ENCODE results near the gene BMP2K.
"Not testable (repeated sequence)": the region's sequence is repeated elsewhere in the genome, so short reads cannot be mapped to it uniquely, and the experiment has no call there.

BMP2K gene

DNA sequence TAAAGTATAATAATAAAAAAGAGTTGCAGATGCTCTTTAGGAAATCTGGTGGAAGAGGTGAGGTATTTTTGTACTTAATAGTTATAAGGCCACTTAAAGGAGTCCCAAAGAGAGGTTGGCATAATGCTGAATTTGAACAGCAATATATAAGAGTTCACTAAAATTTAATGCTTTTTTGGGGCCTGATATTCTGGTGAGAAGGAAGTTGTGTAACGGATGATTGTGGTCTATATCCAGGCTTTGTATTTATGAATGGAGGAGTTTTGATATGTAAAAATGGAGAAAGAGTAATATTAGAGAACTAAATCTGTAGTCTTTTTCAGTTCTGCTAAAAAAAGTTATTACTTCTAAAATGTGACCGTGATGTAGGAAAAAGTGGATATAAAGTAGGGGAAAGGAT lies 20.4 kb downstream of the BMP2K start:
- DNase-seq: no peak

DNA sequence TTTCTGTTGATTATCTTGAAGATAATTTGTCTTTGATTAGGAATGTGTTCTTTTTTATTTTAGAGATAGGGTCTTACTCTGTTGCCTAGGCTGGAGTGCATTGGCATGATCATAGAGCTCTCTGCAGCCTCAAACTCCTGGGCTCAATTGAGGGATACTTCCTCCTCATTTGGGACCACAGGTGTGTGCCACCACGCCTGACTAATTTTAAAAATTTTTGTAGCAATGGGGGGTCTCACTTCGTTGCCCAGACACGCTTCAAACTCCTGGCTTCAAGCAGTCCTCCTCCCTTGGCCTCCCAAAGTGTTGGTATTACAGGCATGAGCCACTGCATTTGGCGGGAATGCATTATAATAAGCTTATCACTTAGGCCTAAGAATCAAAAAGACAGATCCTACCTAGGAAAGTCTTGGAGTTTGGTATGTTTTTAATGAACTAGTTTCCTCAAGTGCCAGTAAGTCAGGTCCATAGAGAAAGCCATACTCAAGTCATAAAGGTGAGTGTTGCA lies 21.7 kb downstream of the BMP2K start:
- DNase-seq: no peak

DNA sequence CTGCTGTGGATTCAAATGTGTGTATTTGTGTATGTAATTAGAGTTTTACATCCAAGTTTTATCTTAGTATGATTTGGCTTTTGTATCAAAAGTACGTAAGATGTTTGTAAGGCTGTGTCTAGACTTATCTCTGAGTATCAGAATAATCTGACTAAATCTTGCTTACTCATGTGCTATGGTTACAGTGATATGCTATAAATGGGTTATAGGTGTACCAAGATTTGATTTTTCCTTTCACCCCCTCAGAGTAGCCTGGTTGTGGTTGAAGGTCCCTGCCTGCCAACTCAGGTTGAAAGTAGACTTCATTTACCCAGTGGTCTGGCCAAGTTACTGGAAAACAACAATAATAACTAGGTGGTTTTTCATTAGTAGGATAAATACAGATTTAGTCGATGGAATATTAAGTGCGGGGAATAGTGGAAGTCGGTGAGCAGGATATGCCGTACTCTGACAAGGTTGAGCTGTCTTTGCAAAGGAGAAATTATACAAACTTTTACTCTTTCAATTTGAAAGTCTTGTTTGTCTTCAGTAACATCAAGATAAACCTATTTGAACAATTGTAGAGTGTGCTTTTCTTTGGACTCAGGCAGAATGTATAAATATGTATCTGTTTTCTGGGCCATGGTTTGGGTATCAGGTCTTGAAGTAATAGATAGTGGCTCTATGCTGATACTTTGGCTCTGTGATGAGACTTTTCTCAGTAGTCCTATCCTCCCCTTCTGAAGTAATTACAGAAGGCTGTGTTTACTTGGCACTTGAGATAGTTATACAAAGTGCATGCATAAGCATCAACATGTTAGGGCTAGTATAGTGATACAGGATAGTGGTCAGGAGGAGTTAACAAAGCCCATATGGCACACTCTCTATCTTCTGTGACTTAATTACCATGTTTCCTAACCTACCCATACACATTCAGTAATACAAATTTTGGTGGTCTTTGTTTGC lies 23.7 kb downstream of the BMP2K start:
- DNase-seq: no peak

DNA sequence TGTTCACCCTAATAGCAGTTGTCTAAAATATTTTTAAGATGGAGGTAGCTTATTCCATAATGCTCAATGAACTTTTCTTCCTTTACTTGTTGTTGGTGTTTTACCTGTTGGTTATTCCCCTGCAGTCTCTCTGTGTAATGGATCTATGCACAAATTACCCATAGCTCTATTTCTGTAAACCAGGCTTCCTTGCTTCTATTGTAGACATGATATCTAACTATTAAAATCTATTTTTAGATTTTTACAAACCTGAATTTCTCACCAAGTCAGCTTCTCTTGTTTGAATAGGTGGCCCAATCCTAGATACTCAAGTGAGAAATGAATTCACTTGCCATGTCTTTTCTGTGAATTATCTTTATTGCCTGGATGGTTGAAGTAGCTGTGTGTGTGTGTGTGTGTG lies 24.8 kb downstream of the BMP2K start:
- no peak for DNase-seq

DNA sequence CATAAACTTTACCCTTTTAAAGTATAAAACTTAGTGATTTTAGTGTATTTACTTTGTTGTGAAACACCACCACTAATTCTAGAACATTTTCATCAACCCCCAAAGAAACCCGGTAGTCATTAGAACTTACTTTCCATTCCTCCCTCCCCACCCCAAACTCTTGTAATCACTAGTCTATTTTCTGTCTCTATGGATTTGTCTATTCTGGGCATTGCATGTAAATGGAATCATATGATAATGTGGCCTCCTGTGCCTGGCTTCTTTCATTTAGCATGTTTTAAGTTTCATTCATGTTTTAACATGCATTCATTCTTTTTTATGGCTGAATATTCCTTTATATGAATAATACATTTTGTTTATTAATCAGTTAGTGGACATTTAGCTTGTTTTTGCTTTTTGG lies 27.8 kb downstream of the BMP2K start:
- no peak for DNase-seq

DNA sequence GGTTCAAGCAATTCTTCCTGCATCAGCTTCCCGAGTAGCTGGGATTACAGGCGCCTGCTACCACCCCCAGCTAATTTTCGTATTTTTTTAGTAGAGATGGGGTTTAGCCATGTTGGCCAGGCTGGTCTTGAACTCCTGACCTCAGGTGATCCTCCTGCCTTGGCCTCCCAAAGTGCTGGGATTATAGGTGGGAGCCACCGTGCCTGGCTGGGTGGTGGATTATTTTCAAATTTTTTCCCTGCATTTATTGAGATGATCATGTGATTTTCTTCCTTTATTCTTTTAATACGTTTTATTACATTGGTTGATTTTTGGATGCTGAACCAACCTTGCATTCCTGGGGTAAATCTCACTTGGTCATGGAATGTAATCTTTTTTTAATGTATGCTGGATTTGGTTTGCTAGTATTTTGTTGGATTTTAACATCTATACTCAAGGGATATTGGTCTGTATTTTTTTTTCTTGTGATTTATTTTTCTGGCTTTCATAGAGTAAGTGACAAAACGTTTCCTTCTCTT lies 30.9 kb downstream of the BMP2K start:
- no peak for DNase-seq

DNA sequence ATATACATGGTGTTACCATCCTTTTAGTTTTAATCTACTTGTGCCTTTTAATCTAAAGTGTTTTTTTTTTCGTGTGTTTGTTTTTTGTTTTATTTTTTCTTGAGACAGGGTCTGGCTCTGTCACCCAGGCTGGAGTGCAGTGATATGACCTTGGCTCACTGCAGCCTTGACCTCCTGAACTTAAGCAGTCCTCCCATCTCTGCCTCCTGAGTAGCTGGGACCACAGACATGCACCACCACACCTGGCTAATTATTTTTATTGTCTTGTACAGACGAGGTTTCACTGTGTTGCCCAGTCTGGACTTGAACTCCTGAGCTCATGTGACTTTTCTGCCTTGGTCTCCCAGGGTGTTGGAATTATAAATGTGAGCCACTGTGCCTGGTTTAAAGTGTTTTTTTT lies 33.1 kb downstream of the BMP2K start:
- DNase-seq: no peak

DNA sequence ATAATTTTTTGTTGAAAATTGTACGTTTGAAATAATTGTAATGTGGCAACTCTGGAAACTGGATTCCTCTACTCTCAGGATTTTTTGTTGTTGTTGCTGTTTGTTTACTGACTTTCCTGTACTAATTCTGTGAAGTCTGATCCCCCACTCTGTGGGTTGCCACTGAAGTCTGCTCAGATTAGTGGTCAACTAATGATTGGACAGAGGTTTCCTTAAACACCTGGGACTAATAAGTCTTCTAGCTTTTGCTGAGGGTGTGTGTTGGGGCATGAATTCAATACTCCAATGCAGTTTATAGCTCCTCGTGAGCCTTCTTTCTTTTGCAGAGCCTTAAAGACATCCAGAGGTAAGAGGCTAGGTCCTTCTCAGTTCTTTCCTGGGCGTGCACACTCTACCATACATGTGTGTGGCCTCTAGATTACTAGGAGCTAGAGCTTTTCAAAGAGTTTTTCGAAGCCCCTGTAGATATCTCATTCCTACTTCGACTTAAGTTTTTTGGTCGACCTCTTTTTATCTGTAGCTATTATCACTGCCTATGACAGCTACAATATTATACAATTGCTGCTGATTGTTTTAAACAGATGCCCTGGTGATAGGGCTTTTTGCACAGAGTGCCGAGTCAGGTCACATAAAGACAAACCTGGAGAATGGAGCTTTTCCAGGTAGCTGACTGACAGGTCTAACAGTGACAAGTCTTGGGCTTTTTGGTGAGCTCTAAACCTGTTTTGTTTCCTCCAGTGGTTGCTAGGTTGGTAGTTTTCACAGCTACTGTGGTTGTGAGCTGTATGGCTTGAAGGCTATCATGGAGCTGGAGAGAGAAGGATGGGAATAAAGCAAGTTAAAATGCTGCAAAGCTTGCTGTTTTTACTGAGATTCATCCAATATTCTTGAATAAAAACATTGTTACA lies 34.0 kb downstream of the BMP2K start:
- no peak for DNase-seq

DNA sequence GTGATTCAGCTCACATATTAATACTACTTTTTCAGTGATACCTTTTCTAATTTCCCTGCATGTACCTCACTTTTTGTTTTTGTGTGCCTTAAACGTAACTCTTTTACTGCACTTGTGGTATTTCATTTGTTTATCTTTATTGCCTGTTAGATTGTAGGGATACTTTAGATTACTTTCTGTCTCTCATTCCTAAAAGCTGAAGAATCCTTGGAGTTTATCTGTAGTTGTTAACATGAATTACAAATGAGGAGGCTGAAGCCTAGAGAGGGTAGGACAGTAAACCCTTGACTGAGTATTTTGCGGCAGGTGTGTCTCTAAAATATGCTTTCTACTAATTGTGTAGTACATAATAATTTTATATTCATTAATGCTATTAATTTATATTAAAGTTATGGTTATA lies 34.9 kb downstream of the BMP2K start:
- DNase-seq: no peak

DNA sequence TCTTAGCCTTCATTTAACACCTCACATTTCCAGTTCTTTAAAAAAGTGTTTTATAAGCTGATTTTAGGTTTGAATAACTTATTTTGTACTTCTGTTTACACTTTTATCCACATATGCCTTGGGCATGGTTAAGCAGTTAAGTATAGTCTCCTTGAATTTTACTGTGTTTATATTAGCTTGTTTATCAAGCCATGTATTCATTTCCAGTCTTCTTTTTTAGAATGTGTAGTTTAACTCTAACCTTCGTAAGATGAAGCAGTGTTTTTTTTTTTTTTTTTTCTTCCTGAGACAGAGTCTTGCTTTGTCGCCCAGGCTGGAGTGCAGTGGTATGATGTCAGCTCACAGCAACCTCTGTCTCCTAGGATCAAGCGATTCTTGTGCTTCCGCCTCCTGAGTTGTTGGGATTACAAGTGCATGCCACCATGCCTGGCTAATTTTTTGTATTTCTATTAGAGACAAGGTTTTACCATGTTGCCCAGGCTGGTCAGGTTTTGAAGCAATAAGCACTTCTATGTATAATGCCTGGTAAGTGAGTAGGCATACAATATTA lies 42.5 kb downstream of the BMP2K start:
- DNase-seq: no peak

DNA sequence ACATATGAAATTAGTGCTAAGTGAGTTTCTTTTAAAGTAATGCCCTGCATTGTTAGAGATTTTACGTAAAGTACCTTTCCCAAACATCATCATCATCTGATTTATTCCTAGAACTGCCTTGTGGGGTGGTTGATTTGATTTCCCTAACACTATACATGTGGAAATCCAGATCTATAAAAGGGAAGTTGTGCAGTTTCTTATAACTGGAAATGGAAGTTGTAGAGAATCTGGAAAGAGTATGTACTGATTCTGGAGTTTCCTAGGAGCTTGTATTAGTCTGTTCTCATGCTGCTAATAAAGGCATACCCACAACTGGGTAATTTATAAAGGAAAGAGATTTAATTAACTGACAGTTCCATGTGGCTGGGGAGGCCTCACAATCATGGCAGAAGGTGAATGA lies 47.9 kb downstream of the BMP2K start:
- DNase-seq: no peak

DNA sequence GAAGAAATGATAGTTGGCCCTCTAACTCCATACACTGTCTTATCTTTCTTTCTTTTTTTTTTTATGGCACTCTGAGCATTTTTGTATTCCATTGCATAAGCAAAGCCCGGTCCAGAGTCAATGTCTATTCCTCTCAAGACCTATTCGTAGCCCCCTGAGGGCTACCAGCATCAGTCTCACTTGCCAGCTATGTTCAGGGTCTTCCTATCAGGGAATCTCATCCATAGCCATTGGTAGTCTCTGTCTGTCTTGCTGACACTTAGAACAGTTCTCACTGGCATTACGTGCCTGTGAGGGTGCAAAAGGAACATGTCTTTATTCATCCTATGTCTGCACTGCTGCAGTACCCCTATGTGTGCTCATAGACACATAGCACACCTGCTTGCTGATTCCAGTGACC lies 51.0 kb downstream of the BMP2K start:
- DNase-seq: no peak

DNA sequence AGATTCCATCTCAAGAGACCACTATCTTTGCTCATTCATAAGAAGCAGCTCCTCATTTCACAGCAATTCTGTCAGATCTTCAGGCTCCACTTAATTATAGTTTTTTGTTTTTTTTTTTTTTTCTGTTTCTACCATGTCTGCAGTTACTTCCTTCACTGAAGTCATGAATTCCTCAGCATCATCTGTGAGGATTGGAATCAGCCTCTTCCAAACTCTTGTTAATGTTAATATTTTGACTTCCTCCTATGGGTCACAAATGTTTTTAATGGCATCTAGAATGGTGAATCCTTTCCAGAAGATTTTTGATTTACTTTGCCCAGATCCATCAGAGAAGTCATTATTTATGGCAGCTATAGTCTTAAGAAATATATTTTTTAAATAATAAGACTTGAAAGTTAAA lies 53.1 kb downstream of the BMP2K start:
- DNase-seq: no peak

DNA sequence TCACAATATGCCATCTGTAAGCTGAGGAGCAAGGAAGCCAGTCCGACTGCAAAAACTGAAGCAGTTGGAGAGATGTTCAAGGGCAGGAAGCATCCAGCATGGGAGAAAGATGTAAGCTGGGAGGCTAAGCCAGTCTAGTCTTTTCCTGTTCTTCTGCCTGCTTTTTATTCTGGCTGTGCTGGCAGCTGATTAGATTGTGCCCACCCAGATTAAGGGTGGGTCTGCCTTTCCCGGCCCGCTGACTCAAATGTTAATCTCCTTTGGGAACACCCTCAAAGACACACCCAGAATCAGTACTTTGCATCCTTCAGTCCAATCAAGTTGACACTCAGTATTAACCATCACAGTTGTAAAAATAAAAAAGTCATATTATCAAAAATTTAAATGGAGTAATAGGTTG lies 63.5 kb downstream of the BMP2K start:
- DNase-seq: not testable (repeated sequence)

DNA sequence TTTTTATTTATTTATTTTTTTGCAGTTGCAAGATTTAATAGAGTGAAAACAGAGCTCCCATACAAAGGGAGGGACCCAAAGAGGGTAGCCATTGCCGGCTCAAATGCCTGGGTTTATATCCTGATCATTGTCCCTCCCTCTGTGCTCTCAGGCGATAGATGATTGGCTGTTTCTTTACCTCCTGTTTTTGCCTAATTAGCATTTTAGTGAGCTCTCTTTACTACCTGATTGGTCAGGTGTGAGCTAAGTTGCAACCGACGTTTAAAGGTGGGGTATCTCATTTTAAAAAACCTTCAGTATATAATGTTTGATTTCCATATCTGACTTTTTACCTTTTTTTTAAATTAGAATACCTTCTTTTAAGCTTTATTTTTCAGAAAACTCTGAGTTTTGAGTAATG lies 64.1 kb downstream of the BMP2K start:
- not testable (repeated sequence) for DNase-seq

DNA sequence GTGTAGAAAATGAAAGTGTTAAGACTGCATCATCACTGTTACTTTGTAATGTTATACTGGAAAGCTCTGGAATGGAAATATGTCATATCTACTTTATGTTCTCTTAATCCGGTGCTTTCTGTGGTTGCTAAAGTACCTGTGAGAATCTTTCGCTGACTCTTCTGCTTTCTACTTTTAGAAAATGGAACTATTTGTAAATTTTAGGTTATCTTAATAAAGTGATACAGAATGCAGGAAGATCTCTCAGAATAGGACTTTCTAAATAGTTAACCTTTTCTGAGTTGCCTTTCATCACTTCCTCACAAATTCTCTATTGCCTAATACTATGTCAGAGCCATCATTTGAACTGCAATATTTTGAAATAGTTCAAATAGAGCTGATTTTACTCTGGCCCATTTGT lies 69.3 kb downstream of the BMP2K start:
- DNase-seq: no peak

DNA sequence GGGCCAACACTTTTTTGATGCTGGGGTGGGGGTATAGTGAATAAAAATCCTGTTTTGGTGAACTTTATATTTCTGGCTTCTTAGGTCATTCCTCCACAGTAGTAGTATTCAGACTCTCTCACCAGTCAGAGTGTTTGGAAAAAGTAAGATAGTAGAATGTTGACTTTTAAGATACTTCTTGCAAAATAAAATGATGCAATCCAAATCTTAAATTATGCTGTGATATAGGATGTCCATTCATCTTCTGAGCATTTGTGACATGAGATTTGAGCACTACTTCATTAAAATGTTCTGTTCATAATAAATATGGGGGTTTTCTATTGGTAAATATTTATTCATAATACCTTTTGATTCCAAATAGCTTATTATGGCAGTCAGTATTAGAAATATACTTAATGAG lies 70.1 kb downstream of the BMP2K start:
- no peak for DNase-seq

DNA sequence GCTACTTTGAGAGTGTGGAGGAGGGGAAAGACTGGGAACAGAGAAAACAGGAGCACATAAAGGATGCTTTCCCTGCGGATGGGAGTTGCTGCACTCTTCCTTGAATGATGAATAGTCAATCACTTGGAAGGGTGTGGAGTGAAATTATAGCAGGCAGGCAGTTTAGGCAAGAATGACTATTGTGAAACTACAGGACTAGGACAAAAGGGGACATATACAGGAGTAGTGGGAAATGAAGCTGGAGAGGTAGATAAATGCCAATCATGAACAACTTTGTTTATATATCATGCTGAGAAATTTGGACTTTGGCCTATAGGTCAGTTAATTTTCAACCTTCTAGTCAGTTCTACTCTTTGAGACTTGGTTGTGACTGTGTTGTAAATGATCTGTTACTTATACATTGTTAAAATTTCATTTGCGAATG lies 86.2 kb downstream of the BMP2K start:
- DNase-seq: no peak

DNA sequence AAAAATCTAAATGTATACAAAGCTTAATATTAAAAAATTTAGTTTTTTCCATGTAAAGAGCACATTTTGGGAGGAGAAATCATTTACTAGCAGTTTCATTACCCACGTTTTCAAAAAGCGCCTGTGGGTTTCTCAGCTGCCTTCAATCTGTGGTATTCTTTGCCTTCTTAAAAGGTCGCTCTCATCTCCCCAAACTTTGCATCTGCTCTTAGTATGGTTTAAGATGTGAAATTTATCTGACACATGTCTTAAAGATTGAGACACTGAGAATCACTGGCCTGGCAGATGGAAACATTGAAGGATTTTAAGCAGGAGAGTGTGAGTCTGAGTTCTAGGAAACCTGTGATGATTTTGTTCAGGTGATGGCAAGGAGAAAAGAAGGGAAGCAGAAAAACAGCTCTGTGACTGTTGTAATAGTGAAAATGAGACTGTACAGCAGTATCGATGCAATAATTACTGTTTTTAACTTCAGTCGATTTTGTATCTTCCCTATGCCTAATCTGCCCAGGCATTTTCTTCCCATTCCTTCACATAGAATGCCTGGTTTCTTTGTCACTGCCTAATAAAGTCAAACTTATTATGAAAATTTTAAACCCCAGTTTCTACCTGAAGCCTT lies 87.2 kb downstream of the BMP2K start:
- no peak for DNase-seq

DNA sequence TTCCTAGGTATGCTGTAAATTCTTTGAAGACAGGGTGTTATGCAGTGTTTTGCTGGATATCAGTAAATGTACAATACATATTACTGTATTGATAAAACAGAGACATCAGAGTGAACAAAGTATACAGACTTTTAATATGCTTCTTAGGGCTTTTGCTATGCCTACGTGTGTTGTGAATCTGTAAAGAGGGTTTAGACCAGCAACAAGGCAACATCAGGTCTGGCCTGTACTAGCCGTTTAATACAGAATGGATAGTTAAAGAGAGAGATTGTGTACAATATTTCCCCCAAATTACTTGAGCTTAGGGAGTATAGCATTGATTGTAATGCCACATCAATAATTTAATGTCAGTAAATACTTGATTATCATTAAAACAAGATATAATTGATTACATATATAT lies 87.8 kb downstream of the BMP2K start:
- DNase-seq: no peak

DNA sequence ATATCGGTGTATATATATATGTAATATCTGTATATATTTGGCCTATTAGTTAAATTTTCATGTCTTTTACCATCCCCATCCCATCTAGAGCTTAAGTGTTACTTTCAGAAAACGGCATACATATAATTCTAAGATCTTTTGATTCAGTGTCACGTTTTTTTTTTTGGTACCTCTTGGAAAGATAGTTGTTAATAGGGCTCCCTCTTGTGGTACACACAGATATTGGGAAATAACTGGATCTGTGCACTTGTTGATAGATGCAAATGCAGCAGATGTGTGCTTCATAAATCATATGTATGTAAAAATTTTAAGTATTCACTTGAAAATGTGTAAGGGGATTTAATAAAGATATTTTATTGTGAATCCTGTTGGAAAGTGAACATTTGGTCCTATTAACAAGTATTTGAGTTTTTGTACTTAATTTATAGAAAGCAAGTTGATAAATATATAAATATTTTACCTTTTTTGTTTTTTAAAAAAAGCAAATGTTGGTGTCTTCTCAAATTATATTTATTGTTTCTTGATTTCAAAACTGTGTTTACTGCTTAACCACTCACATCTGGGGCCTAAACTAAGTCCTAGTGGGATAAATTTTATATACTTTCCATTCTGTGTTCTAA lies 88.4 kb downstream of the BMP2K start:
- DNase-seq: peak; percentile 68

DNA sequence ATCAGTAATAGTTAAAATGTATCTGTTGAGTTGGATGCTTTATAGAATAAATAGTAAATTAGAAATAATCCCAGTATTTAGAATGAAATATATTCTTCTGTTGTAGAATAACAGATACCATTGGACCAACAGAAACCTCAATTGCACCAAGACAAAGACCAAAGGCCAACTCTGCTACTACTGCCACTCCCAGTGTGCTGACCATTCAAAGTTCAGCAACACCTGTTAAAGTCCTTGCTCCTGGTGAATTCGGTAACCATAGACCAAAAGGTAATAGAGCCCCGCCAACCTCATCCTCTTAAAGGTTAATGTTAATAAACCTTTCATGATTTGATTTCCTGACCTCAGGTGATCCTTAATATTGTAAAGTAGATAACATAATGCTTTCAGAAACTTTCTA lies 89.3 kb downstream of the BMP2K start:
- no peak for DNase-seq

Data from CD4-positive, alpha-beta T cell treated with Interleukin-21 for 1 hour (primary cell).